ENCODE measurements around the gene USP38.
"Not testable (repeated sequence)": the region's sequence is repeated elsewhere in the genome, so short reads cannot be mapped to it uniquely, and the experiment has no call there.

USP38 gene

DNA sequence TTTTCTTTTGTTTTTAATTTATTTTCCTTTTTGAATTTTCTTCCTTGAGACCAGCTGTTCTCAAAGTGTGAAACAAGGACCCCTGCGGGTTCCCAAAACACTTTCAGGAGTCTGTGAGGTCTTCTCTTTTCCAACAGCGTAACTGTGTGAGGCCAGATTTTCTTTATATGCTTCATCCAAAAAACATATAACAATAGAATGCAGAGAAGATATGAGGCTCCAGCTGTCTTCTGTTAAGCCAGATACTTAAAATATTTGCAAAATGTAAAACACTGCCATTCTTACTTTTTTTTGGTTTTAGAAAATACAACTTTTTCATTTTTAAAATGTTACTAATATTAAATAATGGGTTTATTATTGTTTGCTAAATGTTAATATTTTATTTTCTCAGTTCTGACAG lies 27.8 kb downstream of the USP38 start:
- DNase-seq (ENCODE audit: low read depth in 2 of 2), result no peak

DNA sequence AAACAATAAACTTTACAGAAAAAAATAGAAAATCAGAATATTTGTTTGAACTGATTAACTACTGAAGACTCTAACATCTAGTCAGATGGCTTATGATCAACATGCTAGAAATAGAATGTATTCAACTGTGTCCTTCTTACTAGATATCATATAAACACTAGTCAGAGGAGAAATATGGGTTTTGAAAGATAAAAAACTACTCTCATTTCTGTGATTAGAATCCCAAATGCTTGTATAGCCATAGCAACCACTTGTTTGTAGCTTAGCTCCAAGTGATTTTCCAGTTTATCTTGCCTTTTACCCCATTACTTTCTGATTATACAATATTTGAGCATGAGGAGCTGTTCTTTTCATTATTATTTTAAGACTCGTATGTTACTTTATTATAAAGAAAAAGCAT lies 31.2 kb downstream of the USP38 start:
- DNase-seq (ENCODE audit: low read depth in 2 of 2), result no peak

DNA sequence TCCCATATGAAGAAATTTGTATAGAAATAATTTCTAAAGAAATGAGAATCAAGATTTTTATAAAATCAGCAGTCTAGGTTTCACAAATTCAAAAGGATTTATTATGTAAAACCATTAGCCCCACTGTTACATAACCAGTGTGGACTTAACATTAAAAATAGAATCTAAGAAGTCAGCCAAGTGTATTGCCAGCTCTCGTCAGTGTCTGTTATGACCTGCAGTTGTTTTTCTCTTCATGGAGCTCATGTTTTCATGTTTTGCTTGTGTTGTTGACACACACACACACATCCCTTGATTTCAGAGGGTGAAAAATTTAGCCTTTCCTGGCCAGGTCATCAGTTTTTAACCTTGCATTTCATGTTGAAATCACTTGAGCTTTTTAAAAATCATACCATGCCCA lies 39.5 kb downstream of the USP38 start:
- DNase-seq (ENCODE audit: low read depth in 2 of 2), result no peak

DNA sequence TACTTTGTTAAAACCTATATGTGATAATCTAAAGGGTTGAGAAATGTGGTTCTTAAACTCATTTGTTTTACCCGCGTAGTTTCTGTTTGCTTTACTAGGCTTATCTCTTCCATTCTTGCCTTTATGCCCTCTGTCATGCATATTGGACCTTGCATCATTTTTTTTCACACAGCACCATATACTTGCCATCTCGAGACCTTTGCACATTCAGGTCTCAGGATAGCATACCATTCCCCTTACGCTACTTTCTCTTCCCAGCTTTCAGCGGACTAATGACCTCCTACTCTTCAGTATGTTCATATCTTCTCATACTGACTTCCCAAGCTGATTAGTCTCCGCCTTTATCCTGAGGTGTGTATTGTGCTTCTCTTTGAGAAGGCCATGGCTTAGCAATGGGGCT lies 40.5 kb downstream of the USP38 start:
- DNase-seq (ENCODE audit: low read depth in 2 of 2), result no peak

DNA sequence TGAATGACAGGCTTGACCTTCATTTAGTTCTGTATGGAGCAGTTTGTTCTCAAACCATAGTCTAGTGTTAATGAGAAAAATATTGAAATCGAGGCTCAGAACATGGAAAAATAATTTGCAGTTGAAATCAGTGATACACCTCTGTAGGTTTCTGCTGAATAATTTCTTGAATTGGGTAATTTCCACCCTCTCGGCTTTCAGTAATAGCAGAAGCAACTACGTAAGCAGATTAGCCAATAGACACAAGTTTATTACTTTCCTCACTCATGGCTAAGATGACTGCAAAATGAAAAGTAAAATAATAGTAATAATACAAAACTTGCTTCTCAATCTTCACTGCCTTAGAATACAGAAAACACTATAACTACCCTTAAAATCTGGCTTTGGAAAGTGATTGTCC lies 46.0 kb downstream of the USP38 start:
- DNase-seq (ENCODE audit: low read depth in 2 of 2), result no peak

DNA sequence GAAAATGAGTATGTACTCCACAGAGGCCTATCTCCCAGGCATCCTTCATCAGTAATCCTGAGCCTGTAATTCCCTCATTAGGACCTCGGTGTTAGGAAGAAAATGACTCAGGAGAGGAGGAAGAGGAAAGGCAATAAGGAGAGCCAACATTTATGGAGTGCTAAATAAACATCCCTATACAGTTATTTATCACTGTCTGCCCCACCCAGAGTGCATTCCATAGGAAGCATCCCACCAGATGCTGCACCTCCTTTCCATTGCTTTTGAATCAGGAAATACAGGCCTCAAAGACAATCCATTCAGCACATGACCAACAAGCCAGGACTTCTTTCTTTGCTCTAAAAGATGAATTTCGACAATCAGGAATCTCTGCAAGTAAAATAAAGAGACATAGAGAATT lies 47.6 kb downstream of the USP38 start:
- DNase-seq (ENCODE audit: low read depth in 2 of 2), result no peak

DNA sequence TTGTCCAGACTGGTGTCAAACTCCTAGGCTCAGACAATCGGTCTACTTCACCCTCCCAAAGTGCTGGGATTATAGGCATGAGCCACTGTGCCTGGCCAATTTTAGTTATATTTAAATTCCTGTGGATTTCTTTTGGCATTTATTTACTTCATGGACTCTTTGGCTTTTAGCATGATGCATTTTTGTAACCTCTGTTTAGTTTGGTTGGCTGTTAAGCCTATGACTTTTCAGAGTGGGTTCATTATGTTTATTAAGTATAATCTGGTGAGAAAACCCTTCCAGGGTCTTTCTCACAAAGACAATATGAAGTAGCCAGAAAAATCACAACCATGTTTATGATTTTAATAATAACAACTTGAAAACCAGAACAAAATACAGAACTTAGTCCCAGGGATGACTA lies 49.4 kb downstream of the USP38 start:
- no peak for DNase-seq (ENCODE audit: low read depth in 2 of 2)

DNA sequence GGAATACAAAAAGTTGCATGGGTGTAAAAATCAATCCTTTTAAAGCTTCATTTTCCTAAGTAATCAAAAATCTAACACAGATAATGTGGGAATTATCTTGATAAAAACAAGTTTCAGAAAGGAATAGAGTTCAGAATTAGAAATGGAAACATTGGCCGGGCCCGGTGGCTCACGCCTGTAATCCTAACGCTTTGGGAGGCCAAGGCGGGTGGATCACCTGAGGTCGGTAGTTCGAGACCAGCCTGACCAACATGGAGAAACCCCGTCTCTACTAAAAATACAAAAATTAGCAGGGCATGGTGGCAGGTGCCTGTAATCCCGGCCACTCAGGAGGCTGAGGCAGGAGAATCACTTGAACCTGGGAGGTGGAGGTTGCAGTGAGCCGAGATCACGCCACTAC lies 52.5 kb downstream of the USP38 start:
- not testable (repeated sequence) for DNase-seq (ENCODE audit: low read depth in 2 of 2)

DNA sequence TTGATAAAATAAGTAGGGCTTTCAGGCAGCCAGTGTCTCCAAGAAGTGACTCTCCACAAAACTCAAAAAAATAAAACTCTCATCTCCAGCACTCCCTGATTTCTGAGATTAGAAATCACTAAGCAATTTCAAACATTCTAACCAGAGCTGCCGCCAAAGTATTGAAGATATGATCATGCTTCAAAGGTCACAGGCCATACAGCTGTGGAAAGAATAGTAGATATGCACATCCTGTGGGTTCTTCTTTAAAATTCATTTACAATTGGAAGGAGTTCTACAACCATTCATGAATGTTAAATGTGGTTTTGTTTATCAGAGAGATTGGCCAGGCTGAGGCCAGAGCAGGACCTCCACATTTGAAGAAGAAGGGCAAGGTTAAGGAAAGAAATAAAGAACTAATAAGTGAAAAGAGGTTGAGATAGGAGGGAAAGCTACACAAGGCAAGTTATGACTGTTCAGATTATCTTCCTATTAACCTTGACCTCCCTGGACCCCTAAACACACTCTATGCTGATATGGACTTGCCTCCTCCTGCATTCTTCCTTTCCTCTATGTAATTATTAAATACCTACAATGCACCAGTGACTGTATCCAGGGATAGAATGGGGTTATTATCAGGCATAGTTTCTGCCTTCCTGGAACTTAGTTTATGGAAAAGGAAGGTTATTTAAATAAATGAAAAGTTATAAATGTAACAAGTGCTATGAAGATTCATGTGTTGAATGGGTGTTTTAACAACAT lies 56.4 kb downstream of the USP38 start:
- DNase-seq (ENCODE audit: low read depth in 2 of 2), result no peak

DNA sequence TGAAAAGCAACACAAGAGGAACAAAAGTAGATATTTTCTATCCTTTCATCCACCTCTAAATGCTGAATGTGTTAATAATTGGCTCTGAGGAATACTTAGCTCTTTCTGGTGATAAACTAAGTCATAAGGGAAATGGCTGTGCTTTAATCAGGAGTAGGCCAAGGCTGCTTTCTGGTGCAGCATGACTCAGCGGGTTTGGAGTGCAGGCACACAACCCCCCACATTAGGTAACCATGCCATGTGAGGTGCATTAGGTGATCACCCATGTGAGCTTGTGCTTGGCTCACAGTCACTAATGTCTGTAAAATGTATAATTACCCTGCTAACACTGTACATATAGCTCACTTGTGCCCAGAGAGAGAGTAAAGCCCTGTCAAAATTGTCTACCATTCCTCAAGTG lies 57.2 kb downstream of the USP38 start:
- DNase-seq (ENCODE audit: low read depth in 2 of 2), result no peak

DNA sequence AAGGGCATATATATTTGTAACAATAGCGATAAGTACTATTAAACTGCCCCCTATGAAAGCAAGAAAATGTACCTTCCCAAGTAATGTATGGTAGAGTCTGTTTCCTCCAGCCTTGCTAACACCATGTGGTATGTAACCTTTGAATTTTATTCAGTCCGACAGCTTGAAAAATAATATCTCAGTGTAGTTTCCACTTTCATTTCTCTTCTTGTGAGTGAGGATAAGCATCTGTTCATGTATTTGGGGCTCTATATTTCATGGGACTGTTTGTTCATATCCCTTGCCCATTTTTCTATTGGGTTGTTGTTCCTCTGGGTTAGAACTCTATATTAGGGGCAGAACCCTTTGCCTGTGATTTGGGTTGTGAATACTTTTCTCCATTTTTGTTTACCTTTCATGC lies 58.3 kb downstream of the USP38 start:
- DNase-seq (ENCODE audit: low read depth in 2 of 2), result no peak

DNA sequence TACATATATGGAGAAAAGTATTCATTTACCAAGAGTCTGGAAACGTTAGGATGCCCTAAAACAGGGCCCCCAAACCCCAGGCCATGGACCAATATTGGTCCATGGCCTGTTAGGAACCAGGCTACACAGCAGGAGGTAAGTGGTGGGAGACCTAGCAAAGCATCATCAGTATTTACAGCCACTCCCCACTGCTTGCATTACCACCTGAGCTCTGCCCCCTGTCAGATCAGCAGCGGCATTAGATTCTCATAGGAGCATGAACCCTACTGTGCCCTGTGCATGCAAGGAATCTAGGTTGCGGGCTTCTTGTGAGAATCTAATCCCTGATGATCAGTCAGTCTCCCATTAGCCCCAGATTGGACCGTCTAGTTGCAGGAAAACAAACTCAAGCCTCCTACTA lies 62.3 kb downstream of the USP38 start:
- DNase-seq (ENCODE audit: low read depth in 2 of 2), result no peak

DNA sequence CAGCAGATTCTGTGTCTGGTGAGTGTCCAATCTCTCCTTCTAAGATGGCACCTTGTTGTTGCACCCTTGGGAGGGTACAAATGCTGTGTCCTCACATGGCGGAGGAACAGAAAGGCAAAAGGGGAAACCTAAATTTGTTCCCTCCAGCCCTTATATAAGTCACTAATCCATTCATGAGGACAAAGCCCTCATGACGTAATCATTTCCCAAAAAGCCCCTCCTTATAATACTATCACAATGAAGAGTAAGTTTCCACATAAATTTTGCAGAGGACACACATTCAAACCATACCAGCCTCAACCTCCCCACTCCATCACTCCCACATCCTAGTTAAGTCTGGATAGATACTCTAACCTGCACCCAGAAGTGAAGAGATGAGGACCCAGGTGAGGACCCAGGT lies 63.1 kb downstream of the USP38 start:
- DNase-seq (ENCODE audit: low read depth in 2 of 2), result no peak

DNA sequence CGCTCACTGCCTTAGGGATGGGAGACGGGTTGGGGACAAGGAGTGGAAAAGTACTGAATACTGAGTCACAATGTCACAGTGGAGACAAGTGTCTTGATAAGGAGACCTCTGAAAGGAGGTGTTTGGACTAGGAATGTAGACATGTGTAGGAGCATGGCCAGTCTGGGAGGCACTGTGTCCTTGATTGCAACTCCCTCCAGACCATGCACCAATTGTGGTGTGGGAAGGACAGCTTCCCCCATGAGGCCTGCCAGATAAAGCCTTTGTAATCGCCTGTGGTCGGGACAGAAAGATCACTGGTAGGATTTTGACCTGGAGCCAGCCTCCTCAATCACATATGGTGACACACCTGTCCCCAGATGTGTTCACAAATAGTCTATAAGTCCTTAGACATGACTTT lies 64.1 kb downstream of the USP38 start:
- no peak for DNase-seq (ENCODE audit: low read depth in 2 of 2)

DNA sequence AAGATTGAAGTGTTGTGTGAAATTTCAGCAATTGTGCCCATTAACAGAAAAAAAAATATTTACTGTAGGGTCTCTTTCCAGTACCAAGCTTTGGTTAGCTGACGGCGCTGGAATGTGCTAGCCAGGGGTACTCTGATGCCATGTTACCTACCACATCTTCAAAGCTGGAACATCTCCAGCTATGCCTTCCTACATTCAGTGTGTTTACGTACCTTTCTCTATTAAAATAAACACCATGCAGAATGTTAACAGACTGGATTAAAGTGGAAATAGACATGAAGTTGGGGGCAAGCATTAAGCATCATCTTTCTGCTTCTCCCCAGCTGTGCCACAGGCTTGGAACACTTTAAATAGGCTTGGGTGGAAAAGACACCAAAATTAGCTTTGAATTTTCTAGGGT lies 65.9 kb downstream of the USP38 start:
- DNase-seq (ENCODE audit: low read depth in 2 of 2), result no peak

DNA sequence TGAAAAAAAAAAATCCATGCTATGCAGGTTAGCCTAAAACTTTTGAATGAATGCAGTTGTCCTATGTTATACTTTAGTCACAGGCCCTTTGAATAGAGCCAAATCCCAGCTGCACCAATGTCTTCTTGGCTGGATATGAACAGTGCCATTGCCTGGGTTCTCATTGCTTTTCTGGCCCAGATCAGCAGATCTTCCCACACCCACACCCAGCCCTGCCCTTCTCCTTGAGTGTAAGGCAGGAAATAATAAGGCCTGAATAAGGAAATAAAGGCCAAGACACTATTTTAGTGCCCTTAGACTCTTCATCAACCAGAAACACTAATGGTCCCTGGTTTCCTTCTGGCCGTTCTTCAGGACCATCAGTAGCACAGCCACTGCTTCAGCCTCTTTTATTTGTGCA lies 66.6 kb downstream of the USP38 start:
- no peak for DNase-seq (ENCODE audit: low read depth in 2 of 2)

DNA sequence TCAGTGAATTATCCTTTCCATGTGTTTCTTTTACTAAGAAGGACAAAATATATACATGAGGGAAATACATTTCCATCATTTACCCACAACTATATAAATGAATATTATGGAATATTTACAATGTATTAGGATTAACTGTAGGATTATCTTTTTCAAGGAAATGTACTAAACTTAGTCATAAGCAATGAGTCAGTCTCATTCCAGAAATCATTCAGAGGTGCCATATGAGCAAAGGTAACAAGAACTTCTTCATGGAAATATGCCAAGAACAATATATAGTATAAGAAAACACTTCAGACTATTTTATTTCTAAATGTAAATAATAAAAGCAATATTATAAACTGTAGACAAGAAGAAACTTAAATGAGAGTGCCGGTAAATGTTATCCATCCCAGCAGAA lies 67.1 kb downstream of the USP38 start:
- DNase-seq (ENCODE audit: low read depth in 2 of 2), result no peak

DNA sequence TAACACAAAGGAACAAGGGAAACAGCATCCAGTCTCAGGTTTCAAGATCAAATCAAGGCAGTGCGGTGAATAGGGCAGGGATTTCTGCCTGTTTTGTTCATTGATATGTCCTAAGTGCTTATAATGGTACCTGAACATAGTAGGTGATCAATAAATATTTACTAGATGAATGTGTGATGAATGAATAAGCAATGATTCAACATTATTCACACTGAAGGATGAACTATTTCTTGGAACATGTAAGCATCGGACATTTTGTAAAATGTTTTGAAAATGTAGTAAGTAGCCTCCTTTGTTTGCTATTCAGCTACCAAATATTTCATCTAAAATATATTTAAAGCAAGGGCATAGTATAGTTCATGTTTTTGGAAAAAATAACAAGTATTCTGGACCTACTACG lies 67.8 kb downstream of the USP38 start:
- no peak for DNase-seq (ENCODE audit: low read depth in 2 of 2)

DNA sequence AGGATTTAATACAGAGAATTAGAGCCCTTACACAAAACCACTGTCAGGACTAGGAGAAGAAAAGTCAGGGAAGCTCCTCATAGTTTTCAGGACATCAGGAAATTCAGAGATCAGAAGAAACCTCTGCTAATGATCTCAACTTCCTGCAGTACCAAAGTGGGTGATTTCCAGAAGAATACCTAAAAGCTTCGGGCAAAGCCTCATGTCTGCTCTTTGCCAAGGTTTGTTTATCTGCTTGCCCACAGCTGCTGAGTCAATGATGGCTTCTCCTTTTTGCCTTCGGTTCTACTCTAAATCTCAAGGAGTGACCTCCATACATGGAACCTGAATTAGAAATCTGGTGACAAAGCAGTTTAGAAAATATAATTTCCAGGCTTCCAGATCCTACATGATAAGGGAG lies 68.4 kb downstream of the USP38 start:
- no peak for DNase-seq (ENCODE audit: low read depth in 2 of 2)

DNA sequence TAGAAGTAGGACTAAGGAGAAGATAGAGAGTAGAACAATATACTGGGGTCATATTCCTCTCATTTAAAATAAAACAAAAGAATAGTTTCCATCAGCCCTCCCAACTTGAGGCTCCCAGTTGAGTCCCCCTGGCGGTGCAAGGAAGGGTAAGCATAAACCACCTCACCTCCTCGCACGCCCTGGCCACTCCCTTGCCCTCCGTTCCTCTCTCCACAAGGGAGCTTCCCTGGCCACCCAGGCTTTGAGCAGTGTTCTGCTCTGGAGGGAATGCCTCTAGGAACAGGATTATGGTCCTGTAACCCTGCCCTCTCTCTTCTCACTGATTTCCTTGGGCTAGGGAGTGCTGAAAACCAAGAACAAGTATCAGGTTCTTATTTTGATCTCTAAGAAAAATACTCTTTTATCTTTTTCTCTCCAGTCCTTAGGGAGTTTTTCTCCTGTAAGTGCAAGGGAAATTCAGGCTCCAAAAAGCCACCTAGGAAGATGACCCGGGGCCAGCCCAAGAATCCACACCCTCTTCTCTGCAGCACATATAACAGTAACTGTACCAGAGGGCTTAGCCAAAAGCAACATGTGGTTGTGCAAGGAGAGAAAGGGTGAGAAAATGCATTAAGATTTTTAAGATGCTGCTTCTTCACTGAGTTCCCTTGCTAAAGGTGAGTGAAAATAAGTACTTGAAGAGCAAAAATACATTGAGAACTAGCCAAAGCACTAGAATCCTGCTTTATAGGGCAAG lies 69.9 kb downstream of the USP38 start:
- DNase-seq (ENCODE audit: low read depth in 2 of 2), result no peak

DNA sequence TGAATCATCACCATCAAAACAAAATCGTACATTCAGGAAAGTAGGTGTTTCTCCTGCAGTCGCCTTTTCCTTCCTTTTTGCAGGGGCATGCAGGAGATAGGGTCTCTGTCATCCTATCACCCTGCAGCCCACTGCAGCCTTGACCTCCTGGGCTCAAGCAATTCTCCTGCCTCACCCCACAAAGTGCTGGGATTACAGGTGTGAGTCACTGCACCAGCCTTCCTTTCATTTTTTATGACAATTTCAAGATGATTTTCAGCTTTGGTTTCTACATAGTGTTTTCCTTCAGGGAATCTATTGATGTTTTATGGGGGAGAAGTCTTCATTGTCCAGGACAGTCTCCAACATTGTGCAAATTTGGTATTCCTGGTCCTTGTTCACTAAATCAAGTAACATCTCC lies 71.7 kb downstream of the USP38 start:
- DNase-seq (ENCODE audit: low read depth in 2 of 2), result no peak

DNA sequence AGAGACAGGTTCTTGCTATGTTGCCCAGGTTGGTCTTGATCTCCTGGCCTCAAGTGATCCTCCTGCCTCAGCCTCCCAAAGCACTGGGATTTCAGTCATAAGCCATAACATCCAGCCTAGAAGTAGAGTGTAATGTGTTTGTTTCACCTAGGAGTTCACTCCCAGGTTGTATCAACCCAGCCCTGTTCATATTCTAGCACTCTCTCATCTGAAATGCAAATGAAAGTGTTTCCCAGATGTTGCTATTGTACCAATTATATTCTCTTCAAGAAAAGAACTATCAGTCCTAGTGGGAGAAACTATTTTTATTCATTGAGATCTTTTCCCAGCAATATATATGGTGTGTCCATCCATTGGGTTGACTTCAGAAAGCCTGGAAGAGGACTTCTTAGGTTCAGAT lies 72.6 kb downstream of the USP38 start:
- no peak for DNase-seq (ENCODE audit: low read depth in 2 of 2)

DNA sequence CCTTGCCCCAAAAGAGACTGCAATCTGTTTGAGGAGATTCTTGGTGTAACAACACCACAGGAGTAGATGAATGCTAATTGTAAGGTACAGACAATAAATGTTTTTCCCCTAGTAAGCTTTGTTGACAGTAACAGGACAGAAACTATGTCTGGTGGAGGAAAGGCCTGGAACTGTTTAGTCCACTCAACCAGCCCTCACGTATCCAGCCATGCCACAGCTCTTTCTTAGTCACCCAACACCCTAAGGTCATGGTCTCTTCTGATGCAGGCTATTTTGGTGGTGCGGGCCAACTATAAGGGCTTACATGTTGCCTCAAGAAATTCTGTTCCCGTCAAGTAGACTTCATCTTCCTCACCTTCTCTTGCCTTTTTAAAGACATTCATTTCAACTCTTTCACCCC lies 76.0 kb downstream of the USP38 start:
- DNase-seq (ENCODE audit: low read depth in 2 of 2), result no peak

DNA sequence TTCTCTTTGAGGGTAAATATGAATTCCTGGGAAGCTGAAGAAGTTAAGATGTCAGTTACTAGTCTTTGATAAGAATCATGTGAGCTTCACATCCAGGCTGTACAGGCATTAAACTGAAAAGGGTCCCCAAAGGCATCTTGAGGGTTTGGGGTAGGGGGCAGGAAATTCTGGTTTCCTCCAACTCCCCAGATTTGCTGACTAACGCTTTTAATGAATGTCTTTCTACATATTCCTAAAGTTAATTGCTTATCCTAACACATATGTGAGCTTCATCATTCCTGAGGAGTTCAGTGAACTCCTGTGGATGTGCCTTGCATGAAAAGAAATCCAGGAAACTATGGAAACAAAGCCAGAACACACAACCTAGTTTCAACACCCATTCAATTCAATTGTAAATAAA lies 78.1 kb downstream of the USP38 start:
- no peak for DNase-seq (ENCODE audit: low read depth in 2 of 2)
